ENCODE measurements around the gene INAFM2.

GRCh38 chr15:40353697-40354096 lies 30.2 kb downstream of the INAFM2 start:
- TF ChIP-seq, protein P1, sequence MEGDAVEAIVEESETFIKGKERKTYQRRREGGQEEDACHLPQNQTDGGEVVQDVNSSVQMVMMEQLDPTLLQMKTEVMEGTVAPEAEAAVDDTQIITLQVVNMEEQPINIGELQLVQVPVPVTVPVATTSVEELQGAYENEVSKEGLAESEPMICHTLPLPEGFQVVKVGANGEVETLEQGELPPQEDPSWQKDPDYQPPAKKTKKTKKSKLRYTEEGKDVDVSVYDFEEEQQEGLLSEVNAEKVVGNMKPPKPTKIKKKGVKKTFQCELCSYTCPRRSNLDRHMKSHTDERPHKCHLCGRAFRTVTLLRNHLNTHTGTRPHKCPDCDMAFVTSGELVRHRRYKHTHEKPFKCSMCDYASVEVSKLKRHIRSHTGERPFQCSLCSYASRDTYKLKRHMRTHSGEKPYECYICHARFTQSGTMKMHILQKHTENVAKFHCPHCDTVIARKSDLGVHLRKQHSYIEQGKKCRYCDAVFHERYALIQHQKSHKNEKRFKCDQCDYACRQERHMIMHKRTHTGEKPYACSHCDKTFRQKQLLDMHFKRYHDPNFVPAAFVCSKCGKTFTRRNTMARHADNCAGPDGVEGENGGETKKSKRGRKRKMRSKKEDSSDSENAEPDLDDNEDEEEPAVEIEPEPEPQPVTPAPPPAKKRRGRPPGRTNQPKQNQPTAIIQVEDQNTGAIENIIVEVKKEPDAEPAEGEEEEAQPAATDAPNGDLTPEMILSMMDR (conservative IDR thresholded peaks at IDR 0.05; ENCODE audit: low read length): no peak
- TF ChIP-seq EZH2phosphoT487 (IDR thresholded peaks at IDR 0.05; ENCODE audit: borderline replicate concordance, low read depth, low read length): no peak

All from OCI-LY7 (cell line).